ENCODE data around the gene MLH3.

DNA sequence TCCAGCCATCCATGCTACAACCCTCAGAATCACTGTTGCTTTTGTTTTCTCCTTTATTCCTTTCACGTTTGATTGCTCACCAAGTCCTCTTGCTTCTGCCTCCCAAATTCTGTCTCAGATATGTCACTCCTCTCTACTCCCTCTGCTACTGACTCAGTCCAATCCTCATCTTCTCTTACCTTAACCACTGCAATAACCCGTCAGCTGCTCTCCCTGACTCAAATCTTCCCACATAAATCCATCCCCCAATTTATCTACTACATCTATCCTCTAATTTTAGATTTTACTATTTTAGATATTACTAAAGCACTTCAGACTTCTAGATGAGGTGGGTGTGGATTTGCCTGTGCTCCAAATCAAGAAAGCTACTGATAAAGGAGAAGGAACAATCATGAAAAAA, 25.4 kb downstream of the MLH3 start:
- TF ChIP-seq TAF1 (IDR thresholded peaks at IDR 0.05; ENCODE audit: borderline replicate concordance, insufficient read depth, low read length) (no peak), POLR2AphosphoS5 (IDR thresholded peaks at IDR 0.05; ENCODE audit: low read depth, low read length) (no peak)
